H1 (cell line): ENCODE data around the gene POLE3. TPM values are rescaled to one million over a fixed set of nuclear protein-coding genes. Genes with fewer than 3 reads are reported as not detected.

ENCODE experiments used
- EGR1 ChIP-seq: IDR thresholded peaks from 2 replicates; pipeline ENCODE4 v1.6.1; 2011; ENCODE audit warnings: low read depth, low read length, borderline replicate concordance
- TAF1 ChIP-seq: IDR thresholded peaks from 2 replicates; pipeline ENCODE4 v1.6.1; 2011; ENCODE audit warnings: mild to moderate bottlenecking, low read depth, low read length
- polyA plus RNA-seq, 7 experiments: library from polyadenylated mRNA; depleted of rRNA in 3 of 7; stranded (reverse) in 5 of 7; unstranded in 2 of 7; fragments of >200 nt in 5 of 7; fragments of 200-250 nt in 2 of 7; gene quantifications; 1 replicate in 5 of 7; 2 replicates in 1 of 7; 4 replicates in 1 of 7; pipeline versions ENCODE4 v1.2.1 to v1.2.3, GENCODE V29; 2011 to 2013; ENCODE audit warnings: missing spikeins in 2 of 7, mixed read lengths in 2 of 7
- total RNA-seq: library from RNA; stranded (reverse); fragmentation: NEBNext Ultra II Directional; extraction: Animal tissue kit (Norgen Biotek cat#: 25700); gene quantifications from 2 replicates; pipeline ENCODE4 v1.2.1, GENCODE V29; 2021

POLE3 gene
- total and polyA plus RNA-seq, 2 of the 8 experiments (the other 6 are each of a cell fraction or from before 2014, with no cell fraction given): 52.7 to 77.3 TPM

DNA sequence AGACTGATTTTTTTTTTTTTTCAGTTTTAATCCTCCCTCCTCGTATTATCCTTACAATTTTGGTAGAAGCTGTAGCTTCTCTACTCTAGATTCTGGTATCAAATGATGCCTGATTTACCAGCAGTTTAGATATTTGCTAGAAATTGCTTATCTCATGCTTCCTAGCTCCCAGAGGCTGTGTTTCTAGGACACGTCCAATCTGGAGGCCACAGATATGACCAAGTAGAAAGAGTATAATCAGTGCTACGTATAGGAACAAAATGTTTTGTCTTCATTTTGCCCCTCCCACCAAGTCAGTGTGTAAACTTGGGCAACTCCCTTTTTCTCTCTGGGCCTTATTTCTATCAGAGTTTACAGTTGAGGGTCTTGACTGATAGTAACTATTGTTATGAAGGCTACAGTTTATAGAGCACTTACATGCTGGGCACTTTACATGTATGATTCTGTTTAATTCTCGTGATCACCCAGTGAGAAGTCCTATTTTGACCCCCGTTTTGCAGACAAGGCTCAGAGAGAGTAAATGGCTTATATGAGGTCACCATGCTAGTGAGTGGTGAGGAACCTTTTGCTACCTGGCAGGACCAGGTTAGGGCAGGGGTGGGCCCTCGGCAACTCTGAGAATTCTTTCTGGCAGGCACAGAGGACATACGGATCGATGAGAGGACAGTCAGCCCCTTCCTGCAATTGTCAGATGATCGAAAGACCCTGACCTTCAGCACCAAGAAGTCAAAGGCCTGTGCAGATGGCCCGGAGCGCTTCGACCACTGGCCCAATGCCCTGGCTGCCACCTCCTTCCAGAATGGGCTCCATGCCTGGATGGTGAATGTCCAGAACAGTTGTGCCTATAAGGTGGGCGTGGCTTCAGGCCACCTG, 41.3 kb downstream of the POLE3 start (continued):
- TF ChIP-seq EGR1 (no peak), TAF1 (no peak)
- TF ChIP-seq, all 59 proteins: peak for 0
